GM12892 (cell line): ENCODE results near the gene CIC.

Experiments
- POLR2A ChIP-seq: IDR thresholded peaks from 2 replicates; pipeline ENCODE4 v1.6.1; 2011; ENCODE audit warnings: low read depth, low read length, control low read depth
- POLR2AphosphoS5 ChIP-seq: IDR thresholded peaks from 2 replicates; pipeline ENCODE4 v1.6.1; 2011; ENCODE audit warnings: low read depth, low read length, control low read depth

DNA sequence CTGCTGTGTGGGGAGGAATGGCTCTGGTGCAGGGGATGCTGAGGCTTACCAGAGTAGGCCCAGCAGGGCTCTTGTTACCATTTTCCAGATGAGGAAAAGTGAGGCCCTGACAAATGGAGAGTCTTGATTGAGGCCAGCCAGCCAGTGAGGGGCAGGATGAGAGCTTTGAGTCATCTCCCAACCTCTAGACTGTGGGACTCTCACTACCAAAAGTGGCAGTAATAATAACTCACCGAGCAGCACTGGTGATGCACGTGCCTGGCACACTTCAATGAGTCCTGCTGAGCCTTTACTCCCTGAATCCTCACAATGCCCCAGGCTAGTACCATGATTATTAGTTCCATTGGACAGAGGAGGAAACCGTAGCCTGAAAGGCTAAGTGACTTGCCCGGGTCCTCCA, 7.8 kb downstream of the CIC start:
- TF ChIP-seq POLR2A (no peak), POLR2AphosphoS5 (no peak)
